Panc1 (cell line): ENCODE data around the gene HES2. TPM values are rescaled to one million over a fixed set of nuclear protein-coding genes. Genes with fewer than 3 reads are reported as not detected.

Experiments used
- ATAC-seq: fragments of 200-7000 bp; cut with Tn5 transposase; 2 replicates; pipeline ENCODE4 v1.9.1; 2020; ENCODE audit warnings: mild to moderate bottlenecking, moderate library complexity
- BruUV-seq: library from RNA; stranded (reverse); fragments of 400-500 nt; replicated peaks from 2 replicates; lab custom pipeline; 2021; lab: Mats Ljungman, UMichigan
- CTCF ChIA-PET: fragments of 300-600 bp; sonication (Branson Sonifier 250); formaldehyde crosslinking; loops from one replicate; lab custom pipeline; 2022; ENCODE audit warnings: antibody characterized with exemption; lab: Charles Lee
- POLR2A ChIA-PET: fragments of 300-600 bp; sonication (Branson Sonifier 250); formaldehyde crosslinking; loops from one replicate; lab custom pipeline; 2022; ENCODE audit warnings: antibody characterized with exemption; lab: Charles Lee
- DNase-seq: peaks from one replicate; pipeline ENCODE4 v3.0.0-alpha.2; 2010; ENCODE audit warnings: low read depth, low spot score
- H3K27ac ChIP-seq: 2 replicates; pipeline ENCODE4 v1.5.1; 2011; ENCODE audit warnings: mild to moderate bottlenecking, low read length, inconsistent platforms
- H3K27me3 ChIP-seq: fragments of 200-500 bp; sonication (Bioruptor generic); 2 replicates; pipeline ENCODE4 v1.6.0; 2014; ENCODE audit warnings: low read length, inconsistent platforms; ENCODE audit not compliant: control insufficient read depth, insufficient read depth
- H3K36me3 ChIP-seq: fragments of 200-500 bp; sonication (Bioruptor generic); 2 replicates; pipeline ENCODE4 v1.5.1; 2014; ENCODE audit warnings: inconsistent platforms, mild to moderate bottlenecking, low read length, moderate library complexity; ENCODE audit not compliant: control insufficient read depth, insufficient read depth
- H3K4me1 ChIP-seq: 2 replicates; pipeline ENCODE4 v1.5.1; 2011; ENCODE audit warnings: inconsistent platforms, mild to moderate bottlenecking, low read length, moderate library complexity; ENCODE audit not compliant: control insufficient read depth, insufficient read depth
- H3K4me3 ChIP-seq, 2 experiments: 2 replicates each; pipeline ENCODE4 v1.5.1; 2011 to 2012; ENCODE audit warnings: low read depth in 2 of 2, low read length in 2 of 2, mild to moderate bottlenecking in 2 of 2, inconsistent platforms in 1 of 2, moderate library complexity in 1 of 2
- H3K9me3 ChIP-seq: fragments of 200-500 bp; sonication (Bioruptor generic); 2 replicates; pipeline ENCODE4 v1.5.1; 2014; ENCODE audit warnings: low read depth, mild to moderate bottlenecking, inconsistent platforms, low read length, moderate library complexity; ENCODE audit not compliant: control insufficient read depth, insufficient read depth
- CTCF ChIP-seq: fragments of 450-650 bp; IDR thresholded peaks from 2 replicates; pipeline ENCODE4 v1.5.1; 2017; ENCODE audit warnings: mild to moderate bottlenecking
- POLR2AphosphoS5 ChIP-seq: IDR thresholded peaks from 2 replicates; pipeline ENCODE4 v1.6.1; 2012; ENCODE audit warnings: mild to moderate bottlenecking, low read depth, low read length, moderate library complexity
- REST ChIP-seq, 2 experiments: IDR thresholded peaks; 2 replicates each; pipeline ENCODE4 v1.6.1; 2011 to 2012; ENCODE audit warnings: low read depth in 2 of 2, control low read depth in 1 of 2, low read length in 1 of 2, mild to moderate bottlenecking in 1 of 2, moderate library complexity in 1 of 2; ENCODE audit not compliant: insufficient read depth in 1 of 2
- SIN3A ChIP-seq: IDR thresholded peaks from 2 replicates; pipeline ENCODE4 v1.6.1; 2012; ENCODE audit warnings: low read depth, mild to moderate bottlenecking, low read length, moderate library complexity, borderline replicate concordance; ENCODE audit not compliant: insufficient read depth
- TCF7L2 ChIP-seq: IDR thresholded peaks from 2 replicates; pipeline ENCODE4 v1.6.1; 2011; ENCODE audit warnings: mild to moderate bottlenecking, low read depth, low read length, inconsistent platforms
- in situ Hi-C: cut with HindIII; loops from 2 replicates; pipeline ENCODE4 v1.10.0; 2016; ENCODE audit warnings: low sequenced_read_pairs, low pct_unique_long_range_greater_than_20kb
- intact Hi-C: fragments of 100-400 bp; cut with micrococcal nuclease; formaldehyde crosslinking; loops from one replicate; pipeline ENCODE4 v1.10.0; 2022; ENCODE audit not compliant: unreplicated experiment
- total RNA-seq: library from RNA; stranded (reverse); gene quantifications from one replicate; pipeline ENCODE4 v1.2.1, GENCODE V29; 2021; ENCODE audit not compliant: unreplicated experiment

The HES2 gene
- total RNA-seq, 1 experiment from 2014 or later: 11.1 TPM

DNA sequence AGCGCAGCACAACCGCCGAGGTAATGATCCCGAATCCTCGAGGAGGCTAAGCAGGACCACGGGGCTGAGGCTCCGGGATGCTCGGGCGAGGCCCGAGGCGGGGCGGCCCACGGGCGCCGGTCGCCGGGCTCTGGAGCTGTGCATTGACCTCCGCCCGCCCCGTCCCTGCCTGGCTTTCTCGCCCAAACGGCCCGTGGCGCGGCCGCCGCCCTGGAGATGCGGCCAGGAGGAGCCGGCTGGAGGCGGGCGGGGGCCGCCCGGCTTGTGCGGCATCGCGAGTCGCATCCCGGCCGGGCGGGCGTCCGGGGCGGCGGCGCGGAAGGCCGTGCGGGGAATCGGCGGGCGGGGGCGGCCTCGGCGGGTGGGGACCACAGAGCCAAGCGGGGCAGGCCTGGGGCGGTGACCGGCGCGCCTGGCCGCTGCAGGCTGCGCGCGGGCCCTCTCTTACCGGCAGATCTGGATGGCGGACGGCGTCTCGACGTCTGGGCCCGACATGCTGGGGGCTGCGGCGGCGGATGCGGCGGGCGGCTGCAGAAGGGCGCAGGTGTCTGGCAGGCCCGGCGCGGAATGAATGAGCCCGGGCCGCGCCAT, 26.8 kb downstream of the HES2 start:
- TF ChIP-seq CTCF: no peak
- no peak for TF ChIP-seq TCF7L2
- TF ChIP-seq POLR2AphosphoS5: peak; percentile 28; the same call in 1 of the 2 replicates
- TF ChIP-seq SIN3A: peak; percentile 41
- DNase-seq (no peak), ATAC-seq (peak; percentile 47)
- in situ Hi-C loops (no loop called here), intact Hi-C loops (no loop called here)
- Histone ChIP-seq H3K27me3 (no peaks in the 10 kb centered on the region), H3K9me3 (no peaks in the 10 kb centered on the region), H3K4me3 (peak overlapping the region; percentile 50 to 64), H3K27ac (peak overlapping the region; percentile 68), H3K4me1 (peaks cover 13% of the 10 kb centered on the region), H3K36me3 (no peaks in the 10 kb centered on the region)
- BruUV-seq: no TSS peak
- POLR2A ChIA-PET: no interaction called here
- CTCF ChIA-PET: interaction anchor here (0.6 to 0.9 kb wide), 5 partner anchors 34 to 205 kb away, joined by 3 to 4 read pairs (median 4); no protein-coding TSS in a partner anchor

DNA sequence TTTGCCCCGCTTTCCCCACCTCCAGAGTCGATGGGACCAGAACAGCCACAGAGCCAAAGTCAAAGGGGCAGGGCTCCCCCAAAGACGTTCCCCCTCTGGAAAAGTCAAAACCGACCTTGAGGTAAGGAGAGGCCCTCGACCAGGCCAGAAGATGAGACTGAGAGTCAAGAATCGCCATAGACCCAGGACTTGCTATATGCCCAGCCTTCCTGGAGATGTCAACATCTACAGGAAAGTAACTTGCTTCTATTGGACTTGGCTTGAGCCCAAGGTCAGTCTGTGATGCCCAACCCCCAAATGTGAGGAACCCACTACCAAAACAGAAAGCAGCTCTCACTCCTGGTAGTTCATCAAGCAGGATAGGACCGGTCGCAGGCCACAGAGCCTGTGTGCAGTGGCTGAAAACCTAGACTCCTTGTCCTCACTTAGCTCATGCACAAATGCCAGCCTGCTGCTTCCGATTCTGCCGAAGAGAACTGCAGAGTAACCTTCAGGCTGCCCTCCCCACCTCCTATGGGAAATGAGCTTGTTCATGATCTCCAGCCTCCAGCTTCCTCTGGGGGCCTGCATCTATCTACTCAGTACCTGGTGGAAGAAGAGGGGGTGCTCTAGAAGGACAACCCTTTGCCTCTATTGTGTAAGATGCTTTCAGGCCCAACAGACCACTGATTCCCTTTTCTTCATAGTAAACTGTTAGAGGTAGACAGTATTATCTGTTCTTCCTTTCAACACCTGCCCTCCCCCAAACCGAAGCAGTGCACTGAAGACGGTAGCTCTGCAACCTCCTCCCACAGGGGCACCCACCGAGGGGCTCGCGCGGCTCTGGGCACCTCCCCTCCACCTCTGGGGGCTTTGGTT, 27.5 kb downstream of the HES2 start:
- no peak for ATAC-seq

More for the DNA sequence above, 27.5 kb downstream of the HES2 start:
- H3K36me3 ChIP-seq: no peaks in the 10 kb centered on the region
- TF ChIP-seq REST (IDR thresholded peaks at IDR 0.05; ENCODE audit: insufficient read depth in 1 of 2, low read depth in 2 of 2, low read length in 1 of 2): no peak
- no peak for TF ChIP-seq POLR2AphosphoS5
- no peak for TF ChIP-seq SIN3A
- no peak for TF ChIP-seq TCF7L2
- TF ChIP-seq CTCF: no peak
- BruUV-seq: TSS peak; percentile 69
- CTCF ChIA-PET: no interaction called here
- no peaks in the 10 kb centered on the region for H3K9me3 ChIP-seq
- H3K27ac ChIP-seq: peak overlapping the region; percentile 68
- POLR2A ChIA-PET: interaction anchor here (0.9 kb wide), 1 partner anchor 12 kb away, joined by 7 read pairs; no protein-coding TSS in a partner anchor
- in situ Hi-C loops (no loop called here), intact Hi-C loops (no loop called here)
- peak overlapping the region; percentile 50 to 64 for H3K4me3 ChIP-seq
- no peaks in the 10 kb centered on the region for H3K27me3 ChIP-seq
- H3K4me1 ChIP-seq: peaks cover 17% of the 10 kb centered on the region
- DNase-seq: no peak
